ENCODE measurements around the gene MSRB2. TPM values are rescaled to one million over a fixed set of nuclear protein-coding genes. Genes with fewer than 3 reads are reported as not detected.
"Not testable (repeated sequence)": the region's sequence is repeated elsewhere in the genome, so short reads cannot be mapped to it uniquely, and the experiment has no call there.

The MSRB2 gene
- total RNA-seq, 3 donors from 2014 or later: 19.0 to 31.5 (median 24.9) TPM

DNA sequence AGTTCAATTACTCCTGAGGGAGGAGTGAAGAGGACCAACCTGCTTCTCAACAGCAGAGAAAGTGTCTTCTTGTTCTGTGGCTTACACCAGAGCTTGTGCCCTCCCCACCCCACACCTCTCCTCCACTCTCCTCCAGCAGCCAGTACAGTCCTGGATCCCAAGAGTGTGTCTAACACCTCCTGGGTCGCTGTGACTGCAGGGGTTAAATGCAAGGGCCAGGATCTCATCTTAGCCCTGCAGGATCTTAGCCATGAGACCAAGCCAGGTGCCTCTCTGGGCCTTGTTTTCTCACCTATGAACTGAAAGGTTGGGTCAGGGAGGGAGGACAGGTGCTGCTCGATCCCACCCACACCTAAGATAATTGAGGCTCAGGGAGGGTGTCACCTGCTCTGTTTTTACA, 34.5 kb upstream of the MSRB2 start:
- H3K36me3 ChIP-seq: no peaks in the 10 kb centered on the region
- intact Hi-C loops (cut with DNase I; ENCODE audit: low total_unique reads): no loop called here
- no peak for DNase-seq (ENCODE audit: low spot score in 2 of 2)
- H3K4me3 ChIP-seq: no peak overlapping the region
- H3K9me3 ChIP-seq: no peaks in the 10 kb centered on the region
- no peaks in the 10 kb centered on the region for H3K27me3 ChIP-seq
- no peaks in the 10 kb centered on the region for H3K4me1 ChIP-seq
- no peak overlapping the region for H3K27ac ChIP-seq
- TF ChIP-seq CTCF (IDR thresholded peaks at IDR 0.05) (no peak), POLR2A (IDR thresholded peaks at IDR 0.05) (no peak), POLR2AphosphoS5 (IDR thresholded peaks at IDR 0.05) (no peak)

DNA sequence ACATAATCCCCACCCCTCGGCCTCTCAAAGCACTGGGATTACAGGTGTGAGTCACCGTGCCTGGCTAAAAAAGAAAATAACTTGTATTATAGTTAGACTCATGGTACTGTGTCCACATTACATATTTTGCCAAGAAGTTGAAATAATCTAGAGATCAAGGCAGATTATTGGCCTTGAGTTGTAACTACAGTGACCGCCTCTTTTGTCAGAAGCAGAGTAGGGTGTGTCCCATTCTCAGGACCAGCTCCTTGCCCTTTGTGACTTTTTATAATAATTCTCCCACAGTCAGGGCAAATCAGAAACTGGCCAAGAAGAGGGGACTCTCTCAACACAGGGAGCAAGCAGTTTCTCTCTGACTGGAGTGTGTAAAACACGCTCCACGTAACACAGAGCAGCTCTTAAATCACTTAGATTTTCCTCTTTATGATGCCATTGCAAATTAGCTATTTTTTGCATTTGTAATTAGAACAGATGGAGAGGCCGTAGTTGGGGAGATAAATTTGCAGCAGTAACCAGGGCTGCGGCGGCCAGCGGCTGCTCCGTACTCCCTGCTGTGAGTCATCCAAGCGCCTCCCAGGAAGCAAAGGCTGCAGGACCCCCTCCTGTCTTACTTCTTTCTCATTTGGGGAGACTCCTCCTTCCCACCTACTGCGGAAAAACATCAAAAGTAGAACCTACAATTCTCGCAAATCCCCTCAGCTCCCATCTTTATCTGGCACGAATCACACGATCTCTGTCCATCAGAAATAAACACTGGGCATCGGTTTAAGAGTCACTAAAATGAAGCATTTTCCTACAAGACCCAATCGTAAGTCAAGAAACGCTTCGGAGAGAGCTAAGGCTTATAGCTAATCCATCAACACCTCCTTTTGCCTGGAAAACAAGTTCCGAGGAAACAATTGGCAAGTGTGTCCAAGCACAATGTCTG, 32.1 kb upstream of the MSRB2 start:
- no peaks in the 10 kb centered on the region for H3K36me3 ChIP-seq
- intact Hi-C loops (cut with DNase I; ENCODE audit: low total_unique reads): no loop called here
- H3K4me3 ChIP-seq: no peak overlapping the region

GRCh38 chr10:23063973-23064812, 31.2 kb upstream of the MSRB2 start:
- intact Hi-C loops (cut with DNase I; ENCODE audit: low total_unique reads): no loop called here
- TF ChIP-seq POLR2A (IDR thresholded peaks at IDR 0.05): no peak
- TF ChIP-seq POLR2AphosphoS5 (IDR thresholded peaks at IDR 0.05): no peak
- Histone ChIP-seq H3K27ac (no peak overlapping the region), H3K4me1 (no peaks in the 10 kb centered on the region), H3K9me3 (no peaks in the 10 kb centered on the region), H3K4me3 (no peak overlapping the region), H3K36me3 (no peaks in the 10 kb centered on the region), H3K27me3 (no peaks in the 10 kb centered on the region)
- no peak for DNase-seq (ENCODE audit: low spot score in 2 of 2)

More for the DNA sequence above, 32.1 kb upstream of the MSRB2 start:
- no peaks in the 10 kb centered on the region for H3K27me3 ChIP-seq
- H3K4me1 ChIP-seq: no peaks in the 10 kb centered on the region
- no peak for TF ChIP-seq CTCF (IDR thresholded peaks at IDR 0.05)
- TF ChIP-seq POLR2AphosphoS5 (IDR thresholded peaks at IDR 0.05): no peak
- TF ChIP-seq POLR2A (IDR thresholded peaks at IDR 0.05): no peak
- DNase-seq (ENCODE audit: low spot score in 2 of 2): no peak
- no peak overlapping the region for H3K27ac ChIP-seq
- no peaks in the 10 kb centered on the region for H3K9me3 ChIP-seq

GRCh38 chr10:23064813-23065114, 30.6 kb upstream of the MSRB2 start:
- intact Hi-C loops (cut with DNase I; ENCODE audit: low total_unique reads); DNase-seq (ENCODE audit: low spot score in 2 of 2); H3K4me3 ChIP-seq; H3K27ac ChIP-seq; H3K36me3 ChIP-seq; H3K27me3 ChIP-seq; H3K4me1 ChIP-seq; H3K9me3 ChIP-seq: not testable (repeated sequence)

DNA sequence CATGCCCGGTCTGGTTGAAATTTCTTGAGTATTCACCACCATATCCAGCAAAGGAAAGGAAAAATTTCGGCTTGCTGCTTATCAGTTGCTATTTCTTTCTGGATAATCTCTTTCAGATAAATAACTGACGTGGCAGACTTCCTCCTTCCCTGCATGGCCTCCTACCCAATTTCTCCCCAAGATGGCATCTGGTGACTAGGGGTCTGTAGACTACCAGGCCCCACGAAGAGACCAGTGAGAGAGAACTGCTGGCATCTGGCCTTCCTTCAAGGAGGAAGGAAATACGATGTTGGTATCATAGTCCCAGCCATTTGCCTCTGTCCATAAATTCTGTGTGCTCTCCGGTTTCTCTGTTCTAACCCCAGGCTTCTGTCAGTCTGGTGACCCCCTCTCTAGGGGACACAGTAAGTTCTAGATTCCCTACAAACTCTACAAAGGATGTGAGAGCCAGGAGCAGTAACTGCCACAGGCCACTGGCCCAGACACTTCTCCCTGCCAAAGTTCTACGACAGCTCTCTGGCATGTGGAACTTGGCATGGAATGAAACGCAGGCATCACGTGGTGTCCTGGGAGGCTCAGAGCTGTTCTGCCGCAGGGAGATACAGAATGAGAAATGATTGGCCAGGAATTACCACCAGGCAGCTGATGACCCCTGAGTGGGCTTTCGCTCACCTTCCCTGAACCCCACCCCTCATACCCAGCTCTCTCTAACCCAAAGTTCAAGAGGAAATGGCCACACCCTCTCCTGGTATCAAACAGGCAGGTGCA, 30.0 kb upstream of the MSRB2 start:
- no peaks in the 10 kb centered on the region for H3K9me3 ChIP-seq
- H3K36me3 ChIP-seq: no peaks in the 10 kb centered on the region
- H3K4me1 ChIP-seq: no peaks in the 10 kb centered on the region
- intact Hi-C loops (cut with DNase I; ENCODE audit: low total_unique reads): no loop called here
- H3K4me3 ChIP-seq: no peak overlapping the region
- H3K27me3 ChIP-seq: no peaks in the 10 kb centered on the region
- peak in 1 of 3 donors; percentile 46 for TF ChIP-seq POLR2AphosphoS5 (IDR thresholded peaks at IDR 0.05)
- TF ChIP-seq CTCF (IDR thresholded peaks at IDR 0.05): no peak
- DNase-seq (ENCODE audit: low spot score in 2 of 2): peak; percentile 72 to 80
- H3K27ac ChIP-seq: peak overlapping the region in 1 of 2 donors; percentile 48
